Measurements from ENCODE around the gene HYI.
"Not testable (repeated sequence)": the region's sequence is repeated elsewhere in the genome, so short reads cannot be mapped to it uniquely, and the experiment has no call there.

HYI gene

GRCh38 chr1:43426221-43426620, 27.5 kb downstream of the HYI start:
- no peak for DNase-seq

GRCh38 chr1:43425045-43425444, 28.7 kb downstream of the HYI start:
- no peak for DNase-seq

GRCh38 chr1:43423672-43424550, 29.8 kb downstream of the HYI start:
- DNase-seq, result peak in 1 of 2 experiments; percentile 4

- no peak for DNase-seq
Measured at GRCh38 chr1:43422995-43423671, 30.6 kb downstream of the HYI start.

DNA sequence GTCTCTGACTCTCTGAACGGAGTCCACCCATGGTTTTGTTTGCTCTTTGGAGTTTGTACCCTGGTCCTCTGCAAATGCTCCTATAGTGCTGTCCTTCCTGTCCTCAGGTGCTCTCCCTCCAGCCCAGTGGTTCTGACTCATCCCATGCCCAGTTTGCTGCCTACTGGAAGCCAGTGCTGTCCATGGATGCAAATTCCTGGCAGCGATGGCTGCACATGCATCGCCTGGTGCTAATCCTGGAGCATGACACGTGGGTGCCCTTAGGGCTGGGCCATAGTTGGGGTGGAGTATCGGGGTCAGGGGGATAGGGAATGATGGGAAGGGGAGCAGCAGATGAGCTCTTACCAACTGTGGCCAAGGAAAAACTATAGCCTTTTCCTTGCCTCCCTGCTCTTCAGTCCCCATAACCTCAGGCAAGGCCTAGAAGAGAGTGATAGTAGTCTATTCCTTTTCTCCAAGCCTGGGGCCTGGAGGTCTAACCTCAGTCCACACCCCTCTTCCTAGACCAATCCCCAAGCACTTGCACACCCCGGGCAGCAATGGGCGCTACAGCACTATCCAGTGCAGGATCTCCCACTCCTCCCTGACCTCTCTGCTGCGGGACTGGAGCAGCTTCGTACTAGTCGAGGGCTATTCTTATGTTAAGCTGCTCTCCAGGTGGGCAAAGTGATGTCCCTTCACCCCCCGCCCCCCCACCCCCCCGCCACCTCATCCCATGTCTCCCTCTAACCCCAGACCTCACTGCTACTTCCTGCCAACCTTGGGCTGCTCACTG, 31.6 kb downstream of the HYI start:
- no peak for DNase-seq

DNA sequence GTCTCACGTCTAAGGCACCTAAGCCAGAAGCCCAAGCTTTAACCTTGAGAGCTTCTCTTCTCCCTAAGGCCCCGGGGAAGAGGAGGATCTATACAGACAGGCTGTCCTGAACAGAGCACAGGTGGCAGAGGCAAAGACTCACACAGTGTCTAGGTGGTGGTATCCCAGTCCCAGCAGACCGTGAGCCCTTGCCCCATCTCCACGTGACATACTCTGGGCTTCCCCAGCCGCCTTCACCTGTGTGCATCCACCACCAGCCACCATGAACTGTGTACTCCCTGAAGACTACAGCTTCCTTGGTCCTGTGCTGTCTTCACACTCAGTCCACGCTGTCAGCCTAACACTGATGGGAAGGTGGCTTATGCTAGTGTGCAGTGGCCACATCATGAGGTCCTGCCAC, 32.3 kb downstream of the HYI start:
- no peak for DNase-seq

- DNase-seq, result no peak
Measured at GRCh38 chr1:43420874-43421273, 32.9 kb downstream of the HYI start.

DNA sequence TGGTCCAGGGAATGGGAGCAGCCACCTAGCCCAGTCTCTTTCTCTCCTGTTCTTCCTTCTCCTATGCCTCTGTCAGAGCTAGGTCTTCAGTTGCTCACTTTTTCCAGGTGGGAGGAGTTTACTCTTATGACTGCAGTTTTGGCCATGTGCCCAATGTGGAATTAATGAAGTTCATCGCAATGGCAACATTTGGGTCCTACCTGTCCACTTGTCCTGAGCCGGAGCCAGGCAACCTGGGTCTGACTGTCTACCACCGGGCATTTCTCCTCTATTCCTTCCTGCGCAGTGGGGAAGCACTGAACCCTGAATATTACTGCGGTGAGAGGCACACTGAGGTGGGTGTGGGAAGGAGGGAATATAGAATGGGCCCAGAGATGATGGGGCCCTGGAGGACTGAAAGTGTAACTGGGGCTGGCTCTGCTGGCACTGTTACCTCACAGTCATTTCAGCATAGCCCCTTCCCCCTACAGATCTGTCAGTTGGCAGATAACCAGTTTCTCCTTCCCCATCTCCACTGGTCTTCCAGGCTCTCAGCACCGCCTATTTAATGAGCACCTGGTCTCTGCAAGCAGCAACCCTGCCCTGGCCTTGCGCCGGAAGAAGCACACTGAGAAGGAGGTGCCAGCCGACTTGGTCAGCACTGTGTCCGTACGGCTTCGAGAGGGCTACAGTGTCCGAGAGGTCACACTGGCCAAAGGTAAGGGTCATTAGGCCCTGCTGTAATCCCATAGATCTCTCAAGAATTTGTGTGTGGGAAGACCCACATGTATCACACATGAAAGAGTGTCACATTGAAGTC, 33.9 kb downstream of the HYI start:
- DNase-seq, result no peak

DNA sequence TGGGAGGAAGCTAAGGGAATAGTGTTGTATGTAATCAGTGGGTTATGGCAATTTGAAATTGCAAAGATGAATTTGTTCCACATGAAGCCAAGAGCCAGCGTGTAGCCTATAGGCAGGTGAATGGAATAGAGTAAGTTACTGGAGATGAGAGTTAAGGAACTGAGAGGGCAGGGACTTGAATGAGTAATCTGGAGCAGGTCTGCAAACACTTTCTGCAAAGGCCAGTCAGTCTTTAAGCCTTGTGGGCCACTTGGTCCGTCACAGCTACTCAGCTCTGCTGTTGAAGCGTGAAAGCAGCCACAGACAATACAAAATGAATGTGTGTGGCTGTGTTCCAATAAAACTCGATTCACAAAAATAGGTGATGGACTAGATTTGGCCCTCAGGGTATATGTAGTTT, 34.9 kb downstream of the HYI start:
- no peak for DNase-seq

DNA sequence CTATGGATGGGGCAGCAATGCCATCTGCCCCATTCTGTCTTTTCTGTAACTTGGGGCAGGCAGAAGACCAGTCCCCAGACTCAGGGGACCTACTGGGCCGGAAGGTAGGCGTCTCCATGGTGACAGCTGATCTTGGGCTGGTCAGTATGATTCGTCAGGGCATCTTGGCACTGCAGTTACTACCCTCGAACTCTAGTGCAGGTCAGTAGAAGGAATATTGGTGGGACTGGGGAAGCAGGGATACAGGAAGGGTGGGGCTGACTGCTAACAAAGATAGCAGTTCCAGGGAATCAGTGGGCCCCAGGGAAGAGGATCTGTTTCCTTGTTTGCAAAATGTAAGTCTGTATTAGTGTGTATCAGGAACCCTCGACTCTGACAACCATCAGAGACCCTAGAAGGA, 37.8 kb downstream of the HYI start:
- DNase-seq, result no peak

DNA sequence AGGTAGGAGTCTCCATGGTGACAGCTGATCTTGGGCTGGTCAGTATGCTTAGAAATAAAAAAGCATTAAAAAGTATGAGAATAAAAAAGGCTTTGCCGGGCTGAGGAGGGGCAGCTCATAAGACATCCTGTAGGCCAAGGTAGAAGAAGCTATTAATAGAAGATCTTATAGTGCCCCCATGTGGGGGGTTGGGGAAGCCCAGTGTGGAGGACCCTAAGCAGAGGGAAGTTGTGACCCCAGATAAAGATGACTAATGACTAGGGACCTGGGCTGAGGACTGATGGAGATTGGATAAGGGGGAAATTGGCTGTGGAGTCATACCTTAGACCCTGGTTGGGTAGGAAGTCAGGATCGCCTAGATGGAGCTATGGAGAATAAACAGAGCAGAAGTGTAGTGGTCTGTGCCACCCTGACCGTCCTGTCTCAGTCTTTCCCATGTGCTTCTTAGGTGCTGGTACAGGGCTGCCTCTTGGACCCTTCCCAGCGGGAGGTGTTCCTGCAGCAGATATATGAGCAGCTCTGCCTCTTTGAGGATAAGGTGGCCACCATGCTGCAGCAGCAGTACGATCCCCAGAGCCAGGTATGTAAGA, 39.0 kb downstream of the HYI start:
- peak; percentile 53 to 67 for DNase-seq

- not testable (repeated sequence) for DNase-seq
Measured at GRCh38 chr1:43413426-43413825, 40.3 kb downstream of the HYI start.

GRCh38 chr1:43410571-43410970, 43.2 kb downstream of the HYI start:
- DNase-seq, result no peak

DNA sequence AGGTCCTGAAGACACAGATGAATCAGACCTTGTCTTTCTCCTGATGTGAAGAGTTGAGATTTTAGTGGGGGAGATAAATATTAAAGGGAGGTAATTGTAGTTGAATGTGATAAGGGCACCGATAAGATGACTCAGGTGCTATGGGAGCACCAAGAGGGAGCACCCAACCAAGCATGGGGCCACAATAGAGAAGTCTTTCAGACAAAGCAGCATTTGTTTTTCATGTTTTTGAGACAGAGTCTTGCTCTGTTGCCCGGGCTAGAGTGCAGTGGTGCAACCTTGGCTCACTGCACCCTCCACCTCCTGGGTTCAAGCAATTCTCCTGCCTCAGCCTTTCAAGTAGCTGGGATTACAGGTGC, 47.9 kb downstream of the HYI start:
- DNase-seq, result no peak

DNA sequence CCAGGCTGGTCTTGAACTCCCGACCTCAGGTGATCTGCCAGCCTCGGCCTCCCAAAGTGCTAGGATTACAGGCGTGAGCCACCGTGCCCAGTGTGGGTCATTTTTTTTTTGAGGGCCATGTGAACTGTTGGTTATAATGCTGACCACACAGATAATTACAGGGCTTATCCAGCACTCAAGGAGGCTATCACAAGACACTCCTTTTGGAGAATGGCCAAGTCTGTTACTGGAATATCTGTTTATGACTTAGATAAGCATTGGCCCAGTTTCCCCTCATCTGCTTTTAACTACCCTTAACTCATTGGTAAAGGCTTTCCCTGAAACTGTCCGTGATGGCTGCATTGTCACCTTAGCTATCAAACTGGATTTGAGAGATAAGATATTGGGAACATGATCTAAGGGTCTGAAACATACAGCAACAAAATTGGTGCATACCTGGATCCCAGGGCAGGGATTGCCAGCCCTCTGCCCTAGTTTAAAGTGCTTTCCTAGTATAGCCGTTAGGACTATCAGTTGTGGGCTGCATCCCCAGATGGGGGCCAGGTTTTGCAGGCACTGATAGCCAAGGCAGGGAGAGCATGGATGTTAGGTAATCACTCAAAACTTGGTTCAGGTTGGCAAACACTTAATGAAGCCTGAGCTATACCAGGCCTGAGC, 48.4 kb downstream of the HYI start:
- DNase-seq, result no peak

DNA sequence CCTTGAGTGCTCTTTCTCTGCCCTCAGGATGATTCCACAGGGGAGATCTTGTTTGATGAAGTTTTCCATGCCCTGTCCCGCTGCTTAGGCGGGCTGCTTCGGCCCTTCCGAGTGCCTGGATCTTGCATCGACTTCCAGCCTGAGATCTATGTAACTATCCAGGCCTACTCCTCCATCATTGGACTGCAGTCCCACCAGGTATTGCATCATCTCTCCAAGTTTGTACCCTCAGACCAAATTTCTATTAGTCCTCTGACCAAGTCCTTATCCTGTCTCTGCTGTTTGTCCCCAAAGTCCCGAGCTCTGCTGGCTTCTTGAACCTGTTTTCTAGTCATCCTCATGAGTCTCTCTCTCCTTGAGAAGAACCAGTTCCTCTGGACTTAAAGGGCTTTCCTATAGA, 49.4 kb downstream of the HYI start:
- DNase-seq, result no peak

DNA sequence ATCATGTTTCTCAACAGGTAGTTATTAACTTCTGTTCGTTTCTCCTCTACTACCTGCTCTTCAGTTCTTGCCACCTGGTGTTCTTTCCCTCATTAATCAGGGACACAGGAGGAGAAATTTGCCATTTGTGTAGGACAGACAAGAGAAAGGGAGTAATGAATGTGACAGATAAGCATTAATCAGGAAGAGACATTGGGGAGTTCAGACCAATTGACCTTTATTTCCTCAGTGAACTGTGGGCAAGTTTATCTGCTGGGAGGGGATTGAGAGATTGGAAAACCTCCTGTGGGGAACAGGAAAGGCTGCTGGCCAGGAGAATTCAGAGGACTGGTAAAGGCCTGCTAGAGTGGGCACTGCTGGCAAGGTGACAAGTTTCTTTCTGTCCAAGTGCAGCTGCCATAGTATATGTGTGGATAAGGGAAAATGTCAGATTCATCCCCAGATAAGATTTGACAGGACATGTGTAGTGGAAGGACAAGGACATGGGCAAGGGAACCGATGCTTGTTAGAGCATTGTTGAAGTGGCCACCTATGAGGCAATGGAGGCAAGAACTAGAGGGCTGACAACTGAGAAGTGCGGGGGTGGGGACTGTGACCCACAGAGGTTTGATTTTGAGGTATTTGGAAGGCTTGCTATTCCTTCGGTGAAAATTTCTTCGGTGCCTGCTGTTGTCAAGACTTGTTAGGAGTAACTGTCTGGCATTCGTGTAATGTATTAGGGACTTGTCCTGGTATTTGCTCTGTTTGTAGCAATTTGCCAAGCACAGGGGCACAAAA, 51.5 kb downstream of the HYI start:
- DNase-seq, result no peak

Measured in activated CD4-positive, alpha-beta T cell treated with anti-CD3 and anti-CD28 coated beads, Interleukin-2, amount 50 U/mL, for 48 hours (primary cell).